A673 (cell line): Measurements from ENCODE around the gene MGAT4A. TPM values are rescaled to one million over a fixed set of nuclear protein-coding genes. Genes with fewer than 3 reads are reported as not detected.

Source experiments
- BruUV-seq: library from RNA; stranded (reverse); fragments of 400-500 nt; replicated peaks from 2 replicates; lab custom pipeline; 2021; lab: Mats Ljungman, UMichigan
- CTCF ChIA-PET: fragments of 300-600 bp; sonication (Branson Sonifier 250); formaldehyde crosslinking; loops from one replicate; lab custom pipeline; 2022; ENCODE audit warnings: antibody characterized with exemption; lab: Charles Lee
- POLR2A ChIA-PET: fragments of 300-600 bp; sonication (Branson Sonifier 250); formaldehyde crosslinking; loops from one replicate; lab custom pipeline; 2022; ENCODE audit warnings: antibody characterized with exemption; ENCODE audit not compliant: low non-redundant PET; lab: Charles Lee
- DNase-seq: peaks from one replicate; pipeline ENCODE4 v3.0.0-alpha.2; 2015; ENCODE audit warnings: low spot score
- H3K27ac ChIP-seq: fragments of 200-600 bp; sonication (generic); 2 replicates; pipeline ENCODE4 v1.5.1; 2016; ENCODE audit warnings: mixed run types, low read depth, mild to moderate bottlenecking, mixed read lengths, antibody characterized with exemption, low read length; ENCODE audit not compliant: poor library complexity, severe bottlenecking
- H3K27me3 ChIP-seq: fragments of 200-600 bp; sonication (generic); replicated peaks from 2 replicates; pipeline ENCODE4 v1.6.1; 2017; ENCODE audit warnings: mixed run types, low read depth, mild to moderate bottlenecking, mixed read lengths, antibody characterized with exemption, low read length; ENCODE audit not compliant: insufficient read depth, poor library complexity
- H3K36me3 ChIP-seq: fragments of 200-600 bp; sonication (generic); 2 replicates; pipeline ENCODE4 v1.6.1; 2016; ENCODE audit warnings: mixed run types, mild to moderate bottlenecking, mixed read lengths, antibody characterized with exemption, low read length; ENCODE audit not compliant: insufficient read depth, poor library complexity, severe bottlenecking
- H3K4me1 ChIP-seq: fragments of 200-600 bp; sonication (generic); 2 replicates; pipeline ENCODE4 v1.6.1; 2017; ENCODE audit warnings: mixed run types, mild to moderate bottlenecking, mixed read lengths, antibody characterized with exemption, low read length; ENCODE audit not compliant: insufficient read depth, poor library complexity, severe bottlenecking
- H3K4me3 ChIP-seq: fragments of 200-600 bp; sonication (generic); 2 replicates; pipeline ENCODE4 v1.5.1; 2016; ENCODE audit warnings: low read depth, mixed run types, mild to moderate bottlenecking, mixed read lengths, low read length; ENCODE audit not compliant: poor library complexity, severe bottlenecking
- H3K9me3 ChIP-seq: fragments of 200-600 bp; sonication (generic); 2 replicates; pipeline ENCODE4 v1.6.1; 2016; ENCODE audit warnings: mixed run types, low read depth, mild to moderate bottlenecking, mixed read lengths, antibody characterized with exemption, low read length; ENCODE audit not compliant: poor library complexity, severe bottlenecking
- EZH2 ChIP-seq: fragments of 200-600 bp; sonication (generic); IDR thresholded peaks from 2 replicates; pipeline ENCODE4 v1.6.1; 2017; ENCODE audit warnings: borderline replicate concordance, low read depth, mild to moderate bottlenecking, mixed read lengths, antibody characterized with exemption, low read length; ENCODE audit not compliant: poor library complexity, severe bottlenecking
- intact Hi-C: fragments of 100-400 bp; cut with micrococcal nuclease; formaldehyde crosslinking; loops from one replicate; pipeline ENCODE4 v1.10.0; 2022; ENCODE audit not compliant: unreplicated experiment
- total RNA-seq: library from RNA; stranded (reverse); gene quantifications from 2 replicates; pipeline ENCODE4 v1.2.3, GENCODE V29; 2021
- TF ChIP-seq, protein P1 (sequence below): fragments of 300-800, 200-600 bp; sonication (generic); conservative IDR thresholded peaks from 2 replicates; pipeline ENCODE4 v1.5.1; 2017; ENCODE audit warnings: low read depth, mild to moderate bottlenecking, antibody characterized with exemption, low read length, moderate library complexity, mixed read lengths

The MGAT4A gene
- total RNA-seq, 1 experiment from 2014 or later = 0.09 TPM

DNA sequence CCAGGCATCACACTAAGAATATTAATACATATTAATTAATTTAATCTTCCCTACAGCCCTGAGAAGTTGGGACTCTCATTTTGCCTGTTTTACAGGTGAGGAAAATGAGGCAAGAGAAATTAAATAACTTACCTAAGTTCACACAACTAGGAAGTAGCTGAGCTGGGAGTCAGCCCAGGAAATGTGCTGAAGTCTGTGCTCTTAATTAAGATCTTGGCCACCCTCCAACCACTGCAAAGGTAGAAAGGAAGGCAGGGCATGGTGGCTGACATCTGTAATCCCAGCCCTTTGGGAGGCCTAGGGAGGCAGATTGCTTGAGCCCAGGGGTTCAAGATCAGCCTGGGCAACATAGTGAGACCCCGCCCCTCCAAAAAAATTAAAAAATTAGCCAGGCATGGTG is 12.9 kb upstream of the MGAT4A start:
- TF ChIP-seq, protein P1, sequence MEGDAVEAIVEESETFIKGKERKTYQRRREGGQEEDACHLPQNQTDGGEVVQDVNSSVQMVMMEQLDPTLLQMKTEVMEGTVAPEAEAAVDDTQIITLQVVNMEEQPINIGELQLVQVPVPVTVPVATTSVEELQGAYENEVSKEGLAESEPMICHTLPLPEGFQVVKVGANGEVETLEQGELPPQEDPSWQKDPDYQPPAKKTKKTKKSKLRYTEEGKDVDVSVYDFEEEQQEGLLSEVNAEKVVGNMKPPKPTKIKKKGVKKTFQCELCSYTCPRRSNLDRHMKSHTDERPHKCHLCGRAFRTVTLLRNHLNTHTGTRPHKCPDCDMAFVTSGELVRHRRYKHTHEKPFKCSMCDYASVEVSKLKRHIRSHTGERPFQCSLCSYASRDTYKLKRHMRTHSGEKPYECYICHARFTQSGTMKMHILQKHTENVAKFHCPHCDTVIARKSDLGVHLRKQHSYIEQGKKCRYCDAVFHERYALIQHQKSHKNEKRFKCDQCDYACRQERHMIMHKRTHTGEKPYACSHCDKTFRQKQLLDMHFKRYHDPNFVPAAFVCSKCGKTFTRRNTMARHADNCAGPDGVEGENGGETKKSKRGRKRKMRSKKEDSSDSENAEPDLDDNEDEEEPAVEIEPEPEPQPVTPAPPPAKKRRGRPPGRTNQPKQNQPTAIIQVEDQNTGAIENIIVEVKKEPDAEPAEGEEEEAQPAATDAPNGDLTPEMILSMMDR = no peak
- no peak for TF ChIP-seq EZH2
- no peak for DNase-seq
- BruUV-seq = no TSS peak
- peaks cover 5% of the 10 kb centered on the region for H3K27me3 ChIP-seq
- intact Hi-C loops = no loop called here
- ChIA-PET POLR2A (no interaction called here), CTCF (no interaction called here)
- no peaks in the 10 kb centered on the region for H3K9me3 ChIP-seq
- no peak overlapping the region for H3K27ac ChIP-seq
- H3K4me1 ChIP-seq = no peaks in the 10 kb centered on the region
- H3K36me3 ChIP-seq = no peaks in the 10 kb centered on the region
- H3K4me3 ChIP-seq = no peak overlapping the region

DNA sequence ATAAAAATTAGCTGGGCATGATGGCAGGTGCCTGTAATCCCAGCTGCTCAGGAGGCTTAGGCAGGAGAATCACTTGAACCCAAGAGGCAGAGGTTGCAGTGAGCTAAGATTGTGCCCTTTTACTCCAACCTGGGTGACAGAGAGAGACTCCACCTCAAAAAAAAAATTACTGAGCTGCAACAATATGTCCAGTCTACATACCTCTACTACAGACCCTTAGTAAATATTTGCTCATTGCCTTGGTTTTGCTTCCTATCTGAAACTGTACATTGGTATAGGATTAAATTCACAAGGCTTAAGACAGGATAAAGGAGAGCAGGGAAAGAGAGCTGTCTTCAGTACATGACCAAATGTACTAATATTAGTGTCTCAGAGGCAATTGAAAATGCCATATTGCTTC is 8.1 kb upstream of the MGAT4A start:
- TF ChIP-seq, protein P1 = no peak
- TF ChIP-seq EZH2 = no peak
- CTCF ChIA-PET = no interaction called here
- Histone ChIP-seq H3K36me3 (no peaks in the 10 kb centered on the region), H3K27me3 (peaks cover 9% of the 10 kb centered on the region), H3K9me3 (no peaks in the 10 kb centered on the region), H3K4me1 (no peaks in the 10 kb centered on the region), H3K27ac (no peak overlapping the region), H3K4me3 (no peak overlapping the region)
- POLR2A ChIA-PET = no interaction called here
- no TSS peak for BruUV-seq
- intact Hi-C loops = no loop called here
- no peak for DNase-seq

DNA sequence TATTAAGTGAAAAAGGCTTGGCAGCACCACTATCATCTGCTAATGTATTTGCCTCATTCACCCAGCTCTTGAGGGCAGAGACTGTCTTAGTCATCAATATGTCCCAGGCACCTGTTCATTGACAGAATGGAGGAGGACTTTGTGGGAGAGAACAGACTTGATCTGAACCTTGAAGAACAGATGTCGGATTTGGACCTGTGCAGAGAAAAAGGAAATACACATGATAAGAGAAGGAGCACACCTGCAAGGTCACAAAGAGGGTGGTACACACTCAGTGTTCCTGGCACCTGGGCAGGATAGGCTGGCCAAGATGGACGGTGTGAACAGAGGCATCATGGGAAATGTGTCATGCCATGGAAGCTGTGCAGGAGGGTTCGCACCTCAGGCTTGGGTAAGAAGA is 7.4 kb upstream of the MGAT4A start:
- intact Hi-C loops = no loop called here
- H3K4me3 ChIP-seq = no peak overlapping the region
- no peak overlapping the region for H3K27ac ChIP-seq
- H3K27me3 ChIP-seq = peaks cover 9% of the 10 kb centered on the region
- H3K36me3 ChIP-seq = no peaks in the 10 kb centered on the region
- no peaks in the 10 kb centered on the region for H3K4me1 ChIP-seq
- DNase-seq = no peak
- TF ChIP-seq, protein P1 = no peak
- TF ChIP-seq EZH2 = no peak
- no TSS peak for BruUV-seq
- ChIA-PET POLR2A (no interaction called here), CTCF (no interaction called here)
- H3K9me3 ChIP-seq = no peaks in the 10 kb centered on the region
